Neural progenitor cell (in vitro differentiated cells): ENCODE data around the gene AXIN2.

Experiments used
- CTCF ChIP-seq: fragments of 200-600 bp; sonication (generic); IDR thresholded peaks from 2 replicates; pipeline ENCODE4 v1.5.1; 2017; ENCODE audit warnings: antibody characterized with exemption, mild to moderate bottlenecking
- EZH2 ChIP-seq: fragments of 200-600 bp; sonication (generic); IDR thresholded peaks from 2 replicates; pipeline ENCODE4 v1.6.1; 2017; ENCODE audit warnings: antibody characterized with exemption, mild to moderate bottlenecking, moderate library complexity
- EZH2phosphoT487 ChIP-seq: fragments of 200-600 bp; sonication (generic); IDR thresholded peaks from 2 replicates; pipeline ENCODE4 v1.6.1; 2017; ENCODE audit warnings: antibody characterized with exemption

GRCh38 chr17:65518256-65518655 lies 43.2 kb downstream of the AXIN2 start:
- TF ChIP-seq CTCF (no peak), EZH2 (no peak), EZH2phosphoT487 (no peak)
